ENCODE measurements around the gene GLP1R.

Gene GLP1R

DNA sequence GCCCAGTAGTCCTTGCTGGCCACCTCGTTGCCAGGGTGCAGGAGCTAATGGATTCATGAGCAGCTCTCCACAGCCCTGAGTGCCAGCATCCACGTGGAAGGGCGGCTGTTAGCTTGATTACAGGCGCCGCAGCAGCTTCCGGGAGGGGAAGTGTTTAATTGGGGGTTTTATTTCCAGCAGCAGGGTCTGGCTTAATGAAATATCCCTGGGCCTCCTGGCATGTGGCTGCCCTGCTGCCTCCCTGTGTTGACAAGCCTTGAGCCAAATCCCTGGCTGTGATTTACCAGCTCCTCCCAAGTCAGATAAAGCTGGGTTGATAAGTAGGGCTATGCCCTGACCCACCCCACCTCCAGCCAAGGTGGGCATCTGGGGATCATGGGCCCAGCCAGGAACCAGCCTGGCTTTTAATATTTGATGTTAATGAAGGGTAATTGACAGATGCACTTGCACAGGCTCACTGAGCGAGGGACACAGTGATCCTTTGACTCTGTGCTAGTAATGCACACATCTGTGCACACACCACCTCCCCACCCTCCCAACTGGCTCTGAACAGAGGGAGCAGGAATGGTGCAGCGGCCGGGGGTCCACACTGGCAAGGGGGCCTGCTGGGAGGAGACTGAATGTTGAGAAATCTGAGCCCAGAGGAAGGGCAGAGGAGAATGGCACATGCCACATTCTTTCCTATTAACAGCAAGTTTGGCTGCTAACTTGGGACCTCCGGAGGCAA lies 13.6 kb downstream of the GLP1R start:
- DNase-seq (ENCODE audit: low read depth), result no peak

DNA sequence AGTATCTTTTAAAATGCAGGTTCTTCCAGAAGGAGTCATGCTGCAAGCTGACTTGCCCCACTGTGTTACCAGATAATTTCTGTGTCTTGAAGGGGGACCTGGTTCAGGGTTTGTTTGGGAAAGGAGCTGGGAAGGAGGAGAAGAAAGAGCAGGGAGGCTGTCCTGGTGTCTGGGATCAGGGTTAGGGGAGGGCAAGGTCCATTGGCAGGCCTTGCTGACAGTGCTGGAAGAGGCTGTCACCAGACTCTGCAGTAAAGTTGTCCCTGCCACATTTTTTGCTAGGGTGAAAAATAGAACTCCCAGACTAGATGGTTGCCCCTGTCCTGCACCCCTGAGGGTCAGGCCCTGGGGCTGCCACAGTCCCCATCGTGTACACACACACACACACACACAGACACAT lies 14.9 kb downstream of the GLP1R start:
- no peak for DNase-seq (ENCODE audit: low read depth)

DNA sequence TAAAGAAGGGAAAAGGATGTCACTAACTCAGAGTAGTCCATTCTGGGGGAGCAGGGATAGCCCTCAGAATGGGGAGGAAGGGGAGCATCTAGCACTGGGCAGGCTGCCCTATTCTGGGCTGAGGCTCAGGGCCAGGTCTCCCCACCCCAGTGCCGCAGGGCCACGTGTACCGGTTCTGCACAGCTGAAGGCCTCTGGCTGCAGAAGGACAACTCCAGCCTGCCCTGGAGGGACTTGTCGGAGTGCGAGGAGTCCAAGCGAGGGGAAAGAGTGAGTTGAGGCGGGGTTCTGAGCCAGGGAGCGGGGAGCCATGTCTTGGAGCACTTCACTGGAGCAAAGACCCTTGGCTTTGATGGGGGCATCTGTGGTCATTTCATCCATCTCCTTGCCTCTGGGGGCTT lies 17.0 kb downstream of the GLP1R start:
- no peak for DNase-seq (ENCODE audit: low read depth)

DNA sequence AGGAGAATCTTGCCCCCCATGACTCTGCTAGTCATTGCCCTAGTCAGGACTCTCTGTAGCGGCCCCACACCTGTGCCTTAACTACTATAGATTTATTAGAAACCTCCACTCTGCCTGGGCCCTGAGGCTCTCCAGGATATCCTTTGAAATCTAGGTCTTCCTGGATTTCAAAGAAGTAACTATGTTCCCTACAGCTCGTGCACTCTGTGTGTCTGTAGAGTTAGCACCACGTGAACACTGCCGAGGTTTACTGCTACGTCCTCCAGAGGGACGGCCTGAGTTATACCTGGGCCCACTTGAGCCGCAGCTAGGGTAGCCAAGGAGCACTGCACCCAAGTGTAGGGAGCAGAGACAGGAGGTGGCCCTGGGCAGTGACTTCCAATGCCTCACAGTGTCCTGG lies 19.8 kb downstream of the GLP1R start:
- no peak for DNase-seq (ENCODE audit: low read depth)

DNA sequence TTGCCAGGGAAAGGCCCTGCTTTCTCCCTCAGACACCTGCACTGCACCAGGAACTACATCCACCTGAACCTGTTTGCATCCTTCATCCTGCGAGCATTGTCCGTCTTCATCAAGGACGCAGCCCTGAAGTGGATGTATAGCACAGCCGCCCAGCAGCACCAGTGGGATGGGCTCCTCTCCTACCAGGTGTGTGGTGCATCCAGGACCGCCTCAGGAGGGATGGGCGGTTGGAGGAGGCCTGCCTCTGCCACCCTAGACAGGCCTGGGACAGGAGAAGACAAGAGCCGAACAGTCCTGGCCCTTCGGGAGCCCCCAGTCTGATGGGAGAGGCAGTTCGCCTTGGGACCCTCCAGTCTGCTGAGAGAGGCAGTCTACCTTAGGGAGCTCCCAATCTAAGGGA lies 24.2 kb downstream of the GLP1R start:
- DNase-seq (ENCODE audit: low read depth), result no peak

DNA sequence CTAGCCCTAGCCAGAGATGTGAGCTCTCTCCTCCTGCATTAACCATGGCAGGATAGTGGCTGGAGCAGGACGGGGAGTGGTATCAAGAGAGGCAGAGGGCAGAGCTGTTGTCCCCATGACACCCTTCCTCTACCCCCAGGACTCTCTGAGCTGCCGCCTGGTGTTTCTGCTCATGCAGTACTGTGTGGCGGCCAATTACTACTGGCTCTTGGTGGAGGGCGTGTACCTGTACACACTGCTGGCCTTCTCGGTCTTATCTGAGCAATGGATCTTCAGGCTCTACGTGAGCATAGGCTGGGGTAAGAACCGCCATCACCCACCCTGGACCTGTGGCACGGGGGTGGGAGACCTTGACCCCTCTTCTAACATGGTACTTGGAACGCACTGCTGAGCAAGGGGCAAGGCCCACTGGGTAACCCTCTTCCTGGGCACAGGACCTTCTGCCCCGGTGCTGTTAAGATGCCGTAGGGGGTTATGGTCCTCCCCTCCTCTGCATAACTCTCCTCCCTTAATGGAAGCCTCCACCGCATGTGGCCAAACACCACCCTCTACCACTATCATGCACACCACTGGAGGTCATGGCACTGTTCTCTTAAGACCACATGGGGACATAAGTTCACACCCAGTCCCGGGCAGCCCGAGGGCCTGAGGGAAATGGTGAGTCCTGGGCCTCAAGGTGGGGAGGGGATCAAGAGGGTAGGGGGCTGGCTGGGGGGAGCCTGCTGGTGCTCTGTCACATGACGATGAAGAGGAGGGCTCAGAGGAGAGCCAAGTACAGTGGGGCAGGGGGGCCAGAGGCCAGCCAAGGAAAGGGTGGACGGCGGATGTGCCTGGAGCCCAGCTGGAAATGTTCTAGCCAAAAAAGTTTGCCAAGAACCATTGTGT lies 25.1 kb downstream of the GLP1R start:
- no peak for DNase-seq (ENCODE audit: low read depth)

DNA sequence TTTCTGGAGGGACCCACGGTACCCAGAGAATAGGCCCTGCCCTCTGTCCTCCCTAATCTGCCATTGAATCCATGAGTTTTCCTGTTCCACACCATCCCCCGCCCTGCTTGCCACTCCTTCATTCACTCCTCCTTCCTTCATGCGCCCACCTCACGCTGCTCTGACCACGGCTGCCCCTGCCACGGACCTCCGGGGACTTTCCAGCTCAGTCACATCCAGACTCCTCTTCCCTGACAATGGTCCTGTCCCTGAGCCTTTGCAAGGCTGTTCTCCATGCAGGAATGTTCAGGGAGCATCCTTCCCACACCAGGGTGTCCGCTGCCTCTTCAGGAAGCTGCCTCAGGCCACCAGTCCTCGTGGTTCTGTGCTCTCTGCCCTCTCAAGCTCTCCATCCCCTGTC lies 25.9 kb downstream of the GLP1R start:
- DNase-seq (ENCODE audit: low read depth), result no peak

DNA sequence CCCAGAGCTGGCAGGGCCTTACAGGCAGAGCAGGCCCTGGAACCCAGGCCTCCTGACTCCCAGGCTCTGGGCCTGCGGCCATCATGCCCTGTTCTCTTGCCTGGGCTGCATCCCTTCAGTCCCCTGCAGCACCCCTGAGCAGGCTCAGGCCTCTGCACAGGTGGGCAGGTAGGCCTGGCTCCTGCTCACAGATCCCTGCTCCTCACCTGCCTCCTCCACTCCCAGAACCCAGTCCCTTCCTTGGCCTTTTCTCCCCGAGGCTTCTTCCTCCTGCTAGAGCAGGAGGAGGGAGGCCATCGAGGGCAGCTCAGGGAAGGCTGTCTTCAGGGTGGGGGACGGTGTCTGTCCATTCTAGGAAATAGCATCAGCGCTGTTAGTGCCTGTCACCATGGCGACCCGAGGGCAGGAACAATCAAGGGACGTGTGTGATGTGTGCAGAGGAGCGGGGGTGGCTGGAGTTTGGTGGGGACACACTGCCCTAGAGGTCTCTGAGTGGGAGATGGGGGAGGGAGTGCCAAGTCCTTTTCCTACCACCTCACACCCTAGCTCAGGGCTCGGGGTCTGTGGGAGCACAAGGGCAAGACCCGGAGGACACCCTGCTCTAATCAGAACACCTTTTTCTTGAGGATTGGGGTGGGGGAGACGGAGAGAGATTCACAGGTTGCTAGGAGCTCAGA lies 26.6 kb downstream of the GLP1R start:
- no peak for DNase-seq (ENCODE audit: low read depth)

DNA sequence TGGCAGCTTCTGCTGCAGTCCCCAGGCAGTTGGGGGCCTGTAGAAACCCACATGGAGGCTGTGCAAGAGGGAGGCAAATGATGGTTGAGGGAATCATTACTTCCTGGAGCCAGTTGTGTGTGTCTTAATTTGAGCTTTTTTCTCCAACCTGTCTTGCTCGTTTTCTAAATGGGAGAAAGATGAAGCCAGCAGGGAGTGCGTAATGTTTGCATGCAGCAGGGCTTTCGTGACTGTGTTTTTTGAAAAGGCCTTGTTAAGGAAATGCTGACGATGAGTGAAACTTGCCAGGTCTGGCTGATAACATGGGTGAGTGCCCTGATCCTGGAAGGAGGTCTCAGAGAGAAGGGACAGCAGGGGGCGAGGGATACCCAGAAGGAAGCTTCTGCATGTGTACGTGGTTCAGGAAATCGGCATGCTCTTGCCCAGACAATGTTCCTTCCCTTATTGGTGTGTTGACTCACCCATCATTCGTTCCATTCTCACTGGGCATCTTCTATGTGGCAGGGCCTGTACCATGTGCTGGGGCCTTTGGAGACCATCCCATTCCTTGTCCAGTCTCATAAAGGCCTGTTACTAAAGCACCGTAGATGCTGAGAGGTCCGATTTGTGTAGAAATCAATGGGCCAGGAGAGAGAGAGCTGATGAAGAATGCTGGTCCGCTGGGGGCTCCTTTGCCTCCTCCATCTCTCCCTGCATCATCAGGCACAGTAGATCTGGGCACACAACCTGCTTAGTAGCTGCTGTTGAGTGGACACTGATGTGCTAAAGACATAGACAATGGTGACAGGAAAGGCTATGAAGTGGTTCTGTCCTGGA lies 27.4 kb downstream of the GLP1R start:
- DNase-seq (ENCODE audit: low read depth), result no peak

DNA sequence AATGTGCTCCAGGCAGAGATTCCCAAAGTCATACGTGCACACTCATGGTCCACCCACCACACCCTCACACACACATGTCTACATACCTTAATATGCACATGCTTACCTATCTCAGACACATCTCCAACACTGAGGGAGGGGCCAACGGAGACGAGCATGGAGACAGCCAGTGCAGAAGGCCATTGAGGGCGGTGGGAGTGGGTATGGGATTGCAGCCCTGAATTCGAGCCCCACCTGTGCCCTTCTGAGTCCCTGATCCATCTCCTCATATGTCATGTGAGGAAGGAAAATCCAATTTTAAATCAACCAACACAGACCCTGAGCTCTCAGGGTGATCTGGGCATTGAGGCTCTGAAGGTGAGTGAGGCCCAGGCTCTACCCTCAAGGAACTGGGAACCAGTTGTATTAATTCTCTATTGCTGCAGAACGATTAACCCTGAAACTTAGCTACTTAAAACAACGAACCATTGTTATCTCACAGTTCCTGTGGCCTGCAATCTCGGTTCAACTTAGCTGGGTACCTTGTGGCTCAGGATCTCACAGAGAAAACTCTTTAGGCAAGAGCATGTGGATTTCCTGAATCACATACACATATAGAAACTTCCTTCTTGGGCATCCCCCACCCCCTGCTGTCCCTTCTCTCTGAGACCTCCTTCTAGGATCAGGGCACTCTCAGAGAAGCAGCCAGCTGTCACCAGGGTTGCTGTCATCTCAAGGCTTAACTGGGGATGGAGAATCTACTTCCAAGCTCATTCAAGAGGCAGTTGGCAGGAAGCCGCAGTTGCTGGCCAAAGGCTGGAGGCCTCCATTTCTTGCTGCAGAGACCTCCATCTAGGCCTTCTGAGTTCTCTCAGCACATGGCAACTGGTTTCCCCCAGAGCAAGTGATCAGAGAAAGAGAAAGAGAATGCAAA lies 28.3 kb downstream of the GLP1R start:
- DNase-seq (ENCODE audit: low read depth), result no peak

DNA sequence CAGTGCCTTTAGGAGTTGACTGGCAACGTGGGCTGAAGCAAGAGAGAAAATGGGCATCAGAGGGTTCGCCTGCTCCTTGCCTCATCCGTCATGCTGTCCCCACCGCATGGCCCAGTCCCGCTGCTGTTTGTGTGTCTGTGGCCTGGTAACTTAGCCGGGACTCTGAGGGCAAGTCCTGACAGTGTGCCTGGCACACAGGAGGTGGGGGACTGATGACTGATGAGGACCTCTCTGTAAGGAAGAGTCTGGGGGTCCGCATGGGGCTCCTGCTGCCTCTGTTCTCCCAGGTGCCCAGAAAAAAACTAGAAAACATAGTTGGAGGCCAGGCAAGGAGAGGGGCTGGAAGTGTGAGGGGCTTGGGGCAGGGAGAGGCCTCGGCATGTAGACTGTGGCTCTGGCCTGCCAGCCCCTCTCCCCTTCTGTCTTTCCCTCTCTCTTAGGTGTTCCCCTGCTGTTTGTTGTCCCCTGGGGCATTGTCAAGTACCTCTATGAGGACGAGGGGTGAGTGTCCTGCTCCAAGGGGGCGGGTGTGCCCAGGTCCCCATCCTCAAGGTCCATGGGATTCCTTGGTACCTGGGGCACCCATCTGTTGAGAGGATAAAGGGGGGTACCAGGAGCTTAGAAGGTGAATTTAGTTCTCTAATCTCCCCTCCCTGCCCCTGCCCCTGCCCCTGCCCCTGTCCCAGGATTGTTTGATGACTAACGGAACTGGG lies 29.5 kb downstream of the GLP1R start:
- DNase-seq (ENCODE audit: low read depth), result no peak

DNA sequence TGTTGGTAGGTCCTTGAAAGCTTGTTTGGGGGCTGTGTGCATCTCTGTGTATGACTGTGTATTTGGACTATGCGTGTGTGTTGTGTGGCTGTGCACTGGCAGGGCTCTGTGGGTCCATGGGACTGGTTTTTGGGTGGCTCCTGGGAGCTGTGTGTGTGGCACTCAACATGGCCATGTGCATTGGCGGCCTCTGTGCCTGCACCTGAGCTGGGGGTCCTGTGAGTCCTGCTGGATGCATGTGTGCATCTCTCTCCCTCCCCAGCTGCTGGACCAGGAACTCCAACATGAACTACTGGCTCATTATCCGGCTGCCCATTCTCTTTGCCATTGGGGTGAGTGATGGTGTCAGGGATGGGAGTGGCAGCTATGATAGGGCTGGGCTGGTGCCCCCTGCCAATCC lies 30.1 kb downstream of the GLP1R start:
- DNase-seq (ENCODE audit: low read depth), result no peak

DNA sequence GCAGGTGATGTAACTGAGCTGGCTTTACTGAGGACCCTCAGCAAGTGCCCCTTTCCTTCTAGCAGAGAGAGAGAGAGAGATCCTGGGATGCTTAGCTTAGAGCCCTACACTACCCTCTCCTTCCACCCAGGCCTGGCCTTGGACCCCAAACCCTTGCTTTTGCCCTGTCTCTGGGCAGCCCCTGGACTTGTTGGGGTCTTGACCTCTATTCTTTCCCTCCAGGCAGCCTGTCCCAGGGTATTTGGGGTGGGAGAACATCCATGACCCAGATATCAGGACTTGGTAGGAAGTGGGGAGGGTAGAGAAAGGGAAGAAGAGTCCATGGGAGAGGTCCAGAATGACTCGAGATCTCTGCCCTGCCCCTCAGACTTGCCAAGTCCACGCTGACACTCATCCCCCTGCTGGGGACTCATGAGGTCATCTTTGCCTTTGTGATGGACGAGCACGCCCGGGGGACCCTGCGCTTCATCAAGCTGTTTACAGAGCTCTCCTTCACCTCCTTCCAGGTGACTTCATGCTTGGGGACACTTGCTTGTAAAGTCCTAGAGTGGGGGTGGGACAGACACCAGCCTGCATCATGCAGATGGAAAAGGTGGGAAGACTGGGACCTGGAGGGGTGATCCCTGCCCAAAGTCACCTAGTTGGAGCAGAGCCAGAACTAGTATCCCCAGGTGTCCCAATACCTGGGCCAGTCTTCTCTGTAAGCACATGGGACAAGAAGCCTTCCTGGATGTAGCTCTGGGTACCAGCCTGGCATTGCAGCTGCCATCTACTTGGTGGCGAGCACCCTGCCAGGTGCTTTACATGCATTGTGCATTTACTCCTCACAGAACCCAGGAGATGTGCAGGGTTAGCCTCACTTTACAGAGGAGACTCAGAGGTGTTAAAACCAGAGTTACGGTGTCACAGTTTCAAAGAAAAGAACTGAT lies 30.9 kb downstream of the GLP1R start:
- DNase-seq (ENCODE audit: low read depth), result no peak

DNA sequence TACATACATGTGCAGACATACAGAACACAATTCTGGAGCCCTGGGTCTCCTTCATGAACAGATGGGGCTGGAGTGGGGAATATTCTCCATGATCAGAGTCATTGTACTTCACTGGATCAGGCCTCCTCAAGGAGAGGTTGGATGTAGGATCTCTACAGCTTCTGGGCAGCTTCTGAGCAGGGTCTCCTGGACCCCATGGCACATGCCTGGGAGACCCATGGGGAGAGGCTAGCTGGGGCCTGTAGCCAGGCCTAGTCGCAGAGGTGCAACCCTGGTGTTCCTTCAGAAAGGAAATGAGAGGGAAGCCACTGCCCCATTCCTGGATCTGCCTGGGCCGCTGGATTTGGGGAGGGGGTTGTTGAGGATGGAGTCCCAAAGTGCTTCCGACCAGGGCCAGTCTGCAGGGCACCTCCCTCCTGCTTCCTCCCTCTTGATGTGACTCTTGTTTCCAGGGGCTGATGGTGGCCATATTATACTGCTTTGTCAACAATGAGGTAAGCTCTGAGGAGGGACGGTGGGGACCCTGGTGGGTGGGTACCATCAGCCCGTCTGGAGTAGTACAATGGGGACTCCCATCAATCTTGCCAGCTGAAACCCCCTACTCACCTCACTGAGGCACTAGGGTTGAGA lies 31.8 kb downstream of the GLP1R start:
- no peak for DNase-seq (ENCODE audit: low read depth)

DNA sequence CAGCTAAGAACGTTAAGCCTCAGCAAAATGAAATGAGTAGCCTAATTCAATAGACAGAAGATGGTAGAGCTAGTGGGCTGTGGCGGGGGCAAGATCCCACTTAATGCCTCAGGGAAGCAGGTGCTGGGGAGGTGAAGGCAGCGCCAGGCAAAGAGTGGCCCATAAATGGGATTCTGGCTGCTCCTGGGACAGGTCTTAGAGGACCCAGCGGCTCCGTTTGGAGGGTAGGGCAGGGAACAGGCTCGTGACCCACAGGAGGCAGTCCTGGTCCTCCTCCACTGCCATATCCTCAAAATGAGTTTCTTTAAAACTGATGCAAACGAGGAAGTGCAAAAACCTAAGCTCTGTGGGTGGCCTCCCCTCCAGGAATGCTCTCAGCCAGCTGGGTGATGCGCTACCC lies 33.7 kb downstream of the GLP1R start:
- no peak for DNase-seq (ENCODE audit: low read depth)

DNA sequence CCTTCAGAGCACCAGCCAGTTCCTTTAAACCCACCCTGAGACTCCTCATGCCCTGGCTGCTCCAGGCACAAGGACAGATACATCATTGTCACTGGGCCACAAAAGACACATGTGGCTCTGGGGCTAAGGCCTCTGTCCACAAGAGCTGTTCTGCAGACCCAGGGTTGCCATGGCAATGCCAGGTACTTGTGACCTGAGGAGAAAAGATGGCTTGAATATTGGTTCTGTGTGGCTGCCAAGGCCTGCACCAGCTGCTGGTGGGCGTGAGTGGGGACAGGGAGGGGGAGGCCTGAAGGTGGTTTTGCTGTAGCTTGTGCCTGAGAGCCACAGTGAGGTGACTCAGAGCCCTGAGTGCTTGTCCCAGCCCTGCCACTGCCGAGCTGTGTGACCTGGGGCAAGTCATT lies 34.7 kb downstream of the GLP1R start:
- no peak for DNase-seq (ENCODE audit: low read depth)

DNA sequence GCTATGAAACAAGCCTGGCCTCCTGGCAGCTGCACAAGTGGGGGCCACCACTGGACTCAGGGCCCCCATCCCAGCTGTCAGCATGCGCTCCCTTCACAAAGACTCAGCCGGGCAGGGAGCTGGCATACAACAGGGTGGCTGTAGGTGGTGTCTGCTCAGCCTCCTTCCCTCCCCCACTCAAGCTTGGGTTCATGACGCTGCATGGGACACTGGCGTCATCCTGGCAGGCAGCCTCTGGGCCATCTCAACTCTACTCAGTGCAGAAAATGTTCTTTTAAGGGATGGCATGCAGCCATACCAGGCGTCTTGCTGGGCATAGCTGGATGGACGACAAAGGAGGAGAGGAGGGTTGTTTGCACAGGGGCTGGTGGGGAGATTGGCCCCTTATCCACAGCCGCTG lies 35.9 kb downstream of the GLP1R start:
- DNase-seq (ENCODE audit: low read depth), result no peak

DNA sequence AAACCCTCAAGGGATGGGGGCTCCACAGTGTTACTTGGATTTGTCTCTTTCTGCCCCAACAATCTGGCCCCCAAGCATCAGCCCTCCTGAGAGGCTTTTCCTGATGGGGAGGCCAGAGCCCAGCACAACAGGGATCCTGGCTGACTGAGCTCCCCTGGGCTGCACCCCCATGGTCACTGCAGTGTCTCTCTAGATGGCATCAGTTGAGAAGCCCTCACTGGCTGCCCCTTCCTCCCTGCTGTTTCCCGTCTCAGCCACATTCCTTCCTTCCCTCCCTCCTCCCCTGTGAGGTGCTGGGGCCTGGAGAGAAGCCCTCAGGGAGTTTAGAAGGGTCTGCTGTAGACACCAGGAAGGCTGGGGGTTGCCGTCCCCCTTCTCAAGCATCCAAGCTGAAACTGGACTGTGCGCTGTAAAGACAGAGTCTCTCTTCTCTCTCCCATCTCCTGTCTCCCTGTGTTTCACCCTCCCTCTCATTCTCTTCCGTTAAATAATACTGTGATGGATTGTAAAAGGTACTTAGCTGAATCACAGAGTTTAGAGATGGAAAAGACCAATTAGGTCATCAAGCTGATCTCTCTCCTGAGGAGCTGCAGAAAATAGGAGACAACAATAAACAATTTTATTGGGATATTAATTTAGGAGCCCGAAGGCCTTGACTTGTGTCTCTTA lies 36.7 kb downstream of the GLP1R start:
- no peak for DNase-seq (ENCODE audit: low read depth)
